GM21529 (cell line): Measurements from ENCODE around the gene PHLDB1.
"Not testable (repeated sequence)": the region's sequence is repeated elsewhere in the genome, so short reads cannot be mapped to it uniquely, and the experiment has no call there.

ENCODE experiments used
- ATAC-seq: cut with Tn5 transposase; IDR thresholded peaks from one replicate; pipeline ENCODE4 v1.9.1; 2021; ENCODE audit not compliant: unreplicated experiment

PHLDB1 gene

DNA sequence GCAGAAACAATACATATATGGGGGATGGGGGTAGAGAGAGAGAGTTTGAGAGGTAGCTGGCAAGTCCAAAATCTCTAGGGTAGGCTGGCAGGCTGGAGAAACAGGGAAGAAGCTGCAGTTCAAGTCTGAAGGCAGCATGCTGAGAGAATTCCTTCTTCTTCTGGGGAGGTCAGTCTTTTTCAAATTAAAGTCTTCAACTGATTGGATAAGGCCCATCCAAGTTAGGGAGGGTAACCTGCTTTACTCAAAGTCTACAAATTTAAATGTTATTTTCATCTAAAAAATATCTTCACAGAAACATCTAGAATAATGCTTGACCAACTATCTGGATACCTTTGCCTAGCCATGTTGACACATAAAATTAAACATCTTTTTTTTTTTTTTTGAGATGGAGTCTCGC lies 75.0 kb downstream of the PHLDB1 start:
- no peak for ATAC-seq

GRCh38 chr11:118682939-118683338 lies 75.5 kb downstream of the PHLDB1 start:
- ATAC-seq, result not testable (repeated sequence)

- no peak for ATAC-seq
Observed at GRCh38 chr11:118684187-118684586, 76.8 kb downstream of the PHLDB1 start.

GRCh38 chr11:118687906-118688305 lies 80.5 kb downstream of the PHLDB1 start:
- ATAC-seq, result no peak

DNA sequence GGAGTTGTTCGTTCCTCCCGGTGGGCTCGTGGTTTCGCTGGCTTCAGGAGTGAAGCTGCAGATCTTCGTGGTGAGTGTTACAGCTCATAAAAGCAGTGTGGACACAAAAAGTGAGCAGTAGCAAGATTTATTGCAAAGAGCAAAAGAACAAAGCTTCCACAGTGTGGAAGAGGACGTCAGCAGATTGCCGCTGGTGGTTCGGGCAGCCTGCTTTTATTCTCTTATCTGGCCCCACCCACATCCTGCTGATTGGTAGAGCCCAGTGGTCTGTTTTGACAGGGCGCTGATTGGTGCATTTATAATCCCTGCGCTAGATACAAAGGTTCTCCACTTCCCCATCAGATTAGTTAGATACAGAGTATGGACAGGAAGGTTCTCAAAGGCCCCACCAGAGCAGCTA lies 80.9 kb downstream of the PHLDB1 start:
- not testable (repeated sequence) for ATAC-seq

GRCh38 chr11:118688851-118689502 lies 81.6 kb downstream of the PHLDB1 start:
- ATAC-seq, result no peak

DNA sequence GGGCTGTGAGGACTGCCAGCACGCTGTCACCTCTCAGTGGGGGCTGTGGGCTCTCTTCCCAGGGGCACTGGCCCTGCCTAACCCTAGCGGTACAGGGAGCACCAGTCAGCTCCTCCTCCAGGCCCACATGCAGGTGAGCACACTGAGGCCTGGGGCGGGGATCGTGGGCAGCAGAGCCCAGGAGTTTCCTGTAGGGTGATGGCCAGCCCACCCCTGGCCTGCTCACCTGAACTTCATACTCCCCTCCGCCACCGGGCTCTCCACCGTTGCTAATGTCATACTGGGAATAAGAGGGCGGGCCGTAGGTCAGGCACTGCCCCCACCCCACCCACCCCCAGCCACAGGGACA lies 82.1 kb downstream of the PHLDB1 start:
- peak; percentile 4 for ATAC-seq

DNA sequence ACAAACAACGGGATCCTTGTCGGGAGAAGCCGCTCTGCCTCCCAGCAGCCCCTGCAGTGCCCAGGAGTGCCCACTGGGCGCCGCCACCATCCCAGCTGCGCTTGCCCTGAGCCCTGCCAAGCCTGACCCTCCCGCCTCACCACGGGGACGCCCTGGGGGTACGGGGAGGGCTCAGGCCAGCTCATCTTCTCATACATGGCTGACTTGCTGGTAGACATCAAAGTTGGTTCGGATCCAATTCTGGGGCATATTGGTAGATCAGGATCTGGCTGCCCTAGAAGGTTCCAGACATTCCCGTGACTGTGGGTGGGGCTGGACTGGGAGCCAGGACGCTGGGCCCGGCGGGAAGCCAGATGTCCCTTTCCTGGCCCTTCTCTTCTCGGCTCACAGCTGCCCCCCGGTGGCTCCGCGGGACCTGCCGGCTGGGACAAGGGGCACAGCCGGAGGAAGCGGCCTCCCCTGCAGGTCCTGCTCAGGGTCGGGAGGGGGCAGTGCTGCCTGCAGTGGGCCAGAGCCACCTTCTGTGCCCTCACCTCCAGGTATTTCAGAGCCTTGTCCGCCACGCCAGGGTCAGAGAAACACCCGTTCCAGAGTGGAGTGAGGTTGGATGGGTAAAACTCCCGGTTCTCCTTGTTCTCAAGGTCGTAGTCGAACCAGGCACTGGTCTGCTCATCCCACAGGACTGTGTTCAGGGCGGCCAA lies 82.6 kb downstream of the PHLDB1 start:
- peak; percentile 75 for ATAC-seq

DNA sequence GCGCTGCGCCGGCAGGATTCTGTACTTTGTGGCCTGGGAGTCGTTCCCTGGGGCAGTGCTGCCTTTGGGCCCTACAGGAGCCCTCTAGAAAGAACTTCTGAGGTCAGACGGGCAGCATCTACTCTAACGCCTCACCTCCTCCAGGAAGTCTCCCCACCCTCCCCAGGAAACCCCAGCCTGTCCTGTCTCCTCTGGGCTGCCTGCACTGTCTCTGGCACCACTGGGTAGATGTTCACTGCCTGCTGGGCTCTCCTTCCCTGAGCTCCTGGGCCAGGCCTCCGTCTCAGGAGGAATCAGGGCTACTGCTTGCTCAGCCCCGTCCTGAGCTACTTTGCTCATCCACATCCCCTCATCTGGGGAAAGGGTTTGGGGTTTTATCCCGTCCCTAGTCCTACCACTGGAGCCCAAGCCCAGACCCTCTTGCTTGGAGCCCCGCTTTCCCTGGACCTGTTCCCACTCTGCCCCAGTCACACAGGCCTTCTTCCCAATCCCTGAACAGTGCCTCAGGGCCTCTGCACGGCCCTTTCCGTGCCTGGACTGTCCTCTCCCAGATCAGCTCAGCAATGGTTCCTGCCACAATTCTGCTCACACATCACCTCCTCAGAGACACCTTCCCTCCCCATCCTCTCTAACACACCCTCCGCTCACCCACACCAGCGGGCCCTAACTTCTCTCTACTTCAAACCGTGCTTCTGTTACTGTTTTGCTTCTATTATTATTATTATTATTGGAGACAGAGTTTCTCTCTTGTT lies 83.3 kb downstream of the PHLDB1 start:
- no peak for ATAC-seq

- no peak for ATAC-seq
Observed at GRCh38 chr11:118691926-118692830, 84.8 kb downstream of the PHLDB1 start.

DNA sequence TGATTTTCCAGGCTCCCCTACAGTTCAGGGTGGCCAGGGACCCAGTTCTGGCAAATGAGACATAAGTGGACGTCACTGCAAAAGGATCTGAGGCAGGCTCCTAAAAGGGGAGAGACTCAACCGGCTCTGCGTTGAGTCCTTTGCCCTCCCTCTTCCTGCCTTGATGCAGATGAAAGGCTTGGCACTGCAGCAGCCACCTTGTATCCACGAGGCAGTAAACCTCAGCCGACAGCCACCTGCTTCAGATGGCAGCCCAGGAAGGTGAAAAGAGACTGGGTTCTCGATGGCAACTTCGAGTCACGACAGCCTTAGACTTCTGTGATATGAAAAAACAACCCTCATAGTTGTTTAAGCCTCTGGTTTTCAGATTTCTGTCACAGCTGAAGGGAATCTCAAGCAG lies 86.8 kb downstream of the PHLDB1 start:
- no peak for ATAC-seq

DNA sequence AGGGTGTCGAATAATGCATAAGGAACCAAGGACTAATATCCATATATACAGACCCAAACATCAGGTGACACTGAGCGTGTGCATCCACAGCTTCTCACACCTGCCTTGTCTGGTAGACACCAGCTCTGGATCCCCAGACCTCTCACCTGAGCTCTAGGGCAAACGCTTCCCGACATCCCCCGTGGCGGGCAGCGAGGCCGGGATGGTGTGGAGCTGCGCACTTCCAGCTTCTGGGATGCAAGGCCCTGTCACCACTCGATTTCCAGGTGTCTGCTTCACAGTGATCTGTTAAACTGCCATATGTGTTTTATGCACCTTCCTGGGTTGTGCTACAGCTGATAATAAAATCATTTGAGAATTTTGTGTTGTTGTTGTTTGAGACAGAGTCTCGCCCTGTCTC lies 87.4 kb downstream of the PHLDB1 start:
- ATAC-seq, result no peak

GRCh38 chr11:118696673-118697226 lies 89.3 kb downstream of the PHLDB1 start:
- ATAC-seq, result no peak

GRCh38 chr11:118697346-118697745 lies 89.9 kb downstream of the PHLDB1 start:
- no peak for ATAC-seq

DNA sequence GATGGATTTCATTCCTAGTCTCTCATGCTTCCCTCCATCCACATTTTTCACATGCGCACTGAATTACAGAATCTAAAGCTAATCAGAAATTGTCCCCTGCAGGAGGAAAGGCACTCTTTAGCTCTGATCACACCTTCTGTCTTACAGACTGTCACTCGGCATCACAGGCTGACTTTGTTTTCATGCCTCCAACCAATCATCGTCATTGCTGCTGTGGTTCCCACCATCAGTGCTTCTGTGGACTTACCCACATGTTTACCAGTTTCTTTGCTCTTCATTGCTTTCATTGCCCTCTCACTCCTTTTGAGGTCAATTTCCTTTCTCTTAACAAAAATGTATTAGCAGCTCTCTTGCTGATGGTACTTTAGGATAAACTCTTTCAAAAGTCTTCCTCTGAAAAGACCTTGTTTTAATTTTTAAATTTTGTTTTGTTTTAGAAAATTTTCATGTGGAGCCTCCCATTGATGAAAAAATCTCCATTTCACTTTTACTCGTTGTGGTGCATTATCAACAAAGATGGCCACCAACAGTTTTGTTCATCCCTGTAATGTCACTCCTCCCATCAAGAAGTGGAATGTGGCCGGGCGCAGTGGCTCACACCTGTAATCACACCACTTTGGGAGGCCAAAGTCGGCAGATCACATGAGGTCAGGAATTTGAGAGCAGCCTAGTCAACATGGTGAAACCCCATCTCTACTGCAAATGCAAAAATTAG lies 92.2 kb downstream of the PHLDB1 start:
- no peak for ATAC-seq

- ATAC-seq, result no peak
Observed at GRCh38 chr11:118703563-118704106, 96.2 kb downstream of the PHLDB1 start.

DNA sequence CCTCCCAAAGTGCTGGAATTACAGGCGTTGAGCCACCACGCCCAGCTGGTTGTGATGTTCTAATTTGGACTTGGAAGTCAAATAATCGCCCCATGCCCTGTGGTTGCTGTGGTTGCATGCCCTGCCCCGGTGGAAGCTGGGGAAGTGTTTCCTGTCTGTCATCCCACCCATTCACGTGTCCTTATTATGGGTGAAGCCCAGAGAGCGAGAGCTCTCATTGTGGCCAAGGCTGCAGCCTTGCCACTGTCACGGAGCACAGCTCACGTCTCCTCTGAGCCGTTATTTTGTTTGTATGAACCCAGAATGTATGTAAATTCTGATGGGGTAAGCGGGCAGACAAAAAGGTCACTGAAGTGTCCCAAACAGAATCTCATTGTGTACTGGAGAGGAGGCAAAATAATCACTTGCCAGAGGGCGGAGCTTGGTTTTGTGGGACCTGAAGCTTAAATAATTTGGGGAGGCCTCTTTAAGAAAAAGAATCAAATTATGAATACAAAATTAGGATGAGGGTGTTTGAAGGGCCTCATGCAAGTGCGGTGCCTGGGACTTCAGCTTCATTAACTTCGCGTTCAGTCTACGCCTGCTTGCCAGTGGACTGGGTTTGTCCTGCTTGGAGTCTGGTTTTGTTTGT lies 97.8 kb downstream of the PHLDB1 start:
- ATAC-seq, result no peak

GRCh38 chr11:118705791-118706545 lies 98.6 kb downstream of the PHLDB1 start:
- ATAC-seq, result no peak

DNA sequence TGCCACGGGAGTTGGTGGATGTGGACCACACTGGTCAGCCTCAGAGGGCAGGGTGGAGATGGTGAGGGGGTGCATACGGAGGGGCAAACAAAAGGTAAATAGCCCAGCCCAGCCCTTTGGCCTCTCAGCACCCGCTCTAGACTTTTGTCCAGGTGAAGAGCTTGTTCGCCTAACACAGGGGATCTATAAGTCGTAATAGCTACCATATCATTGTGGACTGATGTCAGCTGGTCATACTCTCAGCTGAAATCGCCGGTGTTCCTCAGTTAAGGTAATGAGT lies 99.1 kb downstream of the PHLDB1 start:
- ATAC-seq, result no peak
